HG03060 (cell line): ENCODE results near the gene GPX5.
"Not testable (repeated sequence)": the region's sequence is repeated elsewhere in the genome, so short reads cannot be mapped to it uniquely, and the experiment has no call there.

ENCODE experiments used
- ATAC-seq: cut with Tn5 transposase; IDR thresholded peaks from one replicate; pipeline ENCODE4 v1.9.1; 2021; ENCODE audit warnings: low read depth, moderate number of reproducible peaks; ENCODE audit not compliant: unreplicated experiment

The GPX5 gene

DNA sequence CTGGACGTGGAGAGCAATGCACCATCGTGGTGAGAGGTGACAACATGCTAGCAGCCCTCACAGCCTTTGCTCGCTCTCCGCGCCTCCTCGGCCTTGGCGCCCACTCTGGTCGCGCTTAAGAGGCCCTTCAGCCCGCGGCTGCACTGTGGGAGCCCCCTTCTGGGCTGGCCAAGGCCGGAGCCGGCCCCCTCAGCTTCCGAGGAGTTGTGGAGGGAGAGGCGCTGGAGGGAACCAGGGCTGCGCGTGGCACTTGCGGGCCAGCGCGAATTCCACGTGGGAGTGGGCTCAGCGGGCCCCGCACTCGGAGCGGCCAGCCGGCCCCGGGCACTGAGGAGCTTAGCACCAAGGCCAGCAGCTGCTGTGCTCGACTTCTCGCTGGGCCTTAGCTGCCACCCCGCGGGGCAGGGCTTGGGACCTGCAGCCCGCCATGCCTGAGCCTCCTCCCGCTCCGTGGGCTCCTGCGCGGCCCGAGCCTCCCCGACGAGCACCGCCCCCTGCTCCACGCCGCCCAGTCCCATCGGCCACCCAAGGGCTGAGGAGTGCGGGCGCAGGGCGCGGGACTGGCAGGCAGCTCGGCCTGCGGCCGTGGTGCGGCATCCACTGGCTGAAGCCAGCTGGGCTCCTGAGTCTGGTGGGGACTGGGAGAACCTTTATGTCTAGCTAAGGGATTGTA lies 13.9 kb upstream of the GPX5 start:
- ATAC-seq = no peak

DNA sequence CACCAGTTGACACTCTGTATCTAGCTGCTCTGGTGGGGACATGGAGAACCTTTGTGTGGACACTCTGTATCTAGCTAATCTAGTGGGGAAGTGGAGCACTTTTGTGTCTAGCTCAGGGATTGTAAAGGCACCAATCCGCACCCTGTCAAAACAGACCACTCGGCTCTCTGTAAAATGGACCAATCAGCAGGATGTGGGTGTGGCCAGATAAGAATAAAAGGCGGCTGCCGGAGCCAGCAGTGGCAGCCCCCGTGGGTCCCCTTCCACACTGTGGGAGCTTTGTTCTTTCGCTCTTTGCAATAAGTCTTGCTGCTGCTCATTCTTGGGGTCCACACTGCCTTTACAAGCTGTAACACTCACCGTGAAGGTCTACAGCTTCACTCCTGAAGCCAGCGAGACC lies 13.3 kb upstream of the GPX5 start:
- not testable (repeated sequence) for ATAC-seq

DNA sequence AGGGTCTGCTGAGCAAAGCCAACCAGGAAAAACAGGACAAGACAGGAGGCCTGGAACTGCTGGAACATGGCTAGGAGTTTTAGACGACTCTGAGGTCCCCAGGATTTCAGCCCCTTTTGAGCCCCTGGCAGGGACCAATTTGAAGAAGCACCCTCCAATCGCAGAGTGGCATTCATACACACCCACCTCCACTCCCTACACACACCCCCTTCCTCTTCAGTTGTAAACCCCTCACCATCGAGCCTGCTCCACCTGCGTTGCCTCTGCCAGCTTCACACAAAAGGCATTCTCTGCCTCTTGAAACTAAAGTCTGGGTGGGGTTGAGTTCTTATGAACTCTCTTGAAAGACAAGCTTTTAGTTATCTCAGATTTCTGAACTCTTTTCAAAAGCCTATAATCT lies 10.0 kb upstream of the GPX5 start, which contains the start of gene GPX6:
Gene GPX6, minus strand, starts transcription at position 118 of the 400 bp plus-strand sequence. Its CDS starts 50 bp downstream, at position 68.
- no peak for ATAC-seq

- ATAC-seq = no peak
Measured at GRCh38 chr6:28517964-28518363, 7.7 kb upstream of the GPX5 start.

DNA sequence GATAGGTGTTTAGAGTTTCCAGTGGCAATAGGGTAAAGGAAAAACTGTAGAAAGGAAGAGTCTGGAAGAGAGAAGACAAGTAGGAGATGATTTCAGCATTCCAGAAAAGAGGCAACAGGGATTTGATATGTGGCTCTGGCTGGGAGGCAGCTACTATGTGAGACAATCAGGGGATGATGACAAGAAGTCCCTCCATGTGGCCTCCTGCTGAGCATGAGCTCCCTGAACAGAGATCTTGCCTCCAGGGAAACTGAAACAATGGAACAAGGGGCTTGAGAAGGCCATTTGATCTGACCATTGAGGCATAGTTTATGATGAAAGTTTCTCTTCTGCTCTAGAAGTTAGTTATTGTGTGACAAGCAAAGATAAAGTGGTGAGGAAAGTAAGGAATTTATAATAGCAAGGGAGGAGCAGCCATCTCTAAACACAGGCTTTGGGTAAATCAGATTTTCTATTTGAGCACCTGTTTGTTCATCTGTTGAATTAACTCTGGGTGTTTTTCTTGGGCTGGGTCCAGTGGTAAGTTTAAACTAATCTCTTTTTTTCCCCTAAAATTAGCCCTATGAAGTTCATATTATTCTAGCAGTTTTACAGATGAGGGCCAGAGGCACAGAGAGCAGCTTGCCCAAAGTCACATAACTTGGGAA lies 3.0 kb upstream of the GPX5 start:
- ATAC-seq = no peak

DNA sequence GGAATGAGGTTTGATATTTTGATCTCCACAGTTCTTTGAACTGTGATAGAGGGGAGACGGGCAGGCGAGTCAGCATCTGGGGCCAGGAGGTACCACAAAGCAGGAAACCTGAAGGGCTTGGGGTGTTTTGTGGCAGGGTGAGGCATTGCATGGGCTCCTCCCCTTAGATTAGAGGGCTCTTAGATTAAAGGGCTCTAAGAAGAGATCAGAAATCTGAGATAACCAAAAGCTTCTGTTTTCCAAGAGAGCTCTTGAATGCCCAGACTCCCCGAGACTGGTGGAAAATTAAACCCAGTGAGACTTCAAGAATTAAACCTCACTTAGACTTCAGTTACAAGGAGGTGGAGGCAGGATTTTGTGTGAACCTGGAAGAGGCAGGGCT lies 2.4 kb upstream of the GPX5 start:
- ATAC-seq = no peak

- ATAC-seq = no peak
Measured at GRCh38 chr6:28530777-28531176, 5.1 kb downstream of the GPX5 start.

DNA sequence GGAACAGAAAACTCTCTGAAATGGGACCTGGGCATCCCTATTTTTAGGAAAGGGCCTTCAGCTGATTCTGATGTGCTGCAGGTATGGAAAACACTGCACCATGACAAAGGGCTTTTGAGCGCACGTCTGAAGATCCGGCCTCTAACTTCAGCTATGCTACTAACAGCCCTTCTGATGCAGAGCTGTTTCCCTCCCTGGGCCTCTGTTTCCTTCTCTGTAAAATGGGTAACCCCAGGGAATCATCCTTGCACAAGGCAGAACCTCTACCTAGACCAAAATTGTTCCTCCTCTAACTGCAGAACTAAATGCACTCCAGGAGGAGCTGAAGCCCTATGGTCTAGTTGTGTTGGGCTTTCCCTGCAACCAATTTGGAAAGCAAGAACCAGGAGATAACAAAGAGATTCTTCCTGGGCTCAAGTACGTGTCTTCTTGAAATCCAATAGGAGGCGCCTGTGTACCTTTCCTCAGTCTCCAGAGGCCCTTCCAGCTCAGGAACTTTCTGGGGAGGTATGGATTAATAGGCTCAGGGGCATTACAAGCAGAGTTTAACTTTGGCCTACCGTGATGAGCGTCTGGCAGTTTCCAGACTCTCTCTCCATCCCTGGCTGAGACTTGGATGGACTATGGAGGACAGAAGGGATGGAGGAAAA lies 5.9 kb downstream of the GPX5 start:
- no peak for ATAC-seq

- ATAC-seq = no peak
Measured at GRCh38 chr6:28534306-28534705, 8.6 kb downstream of the GPX5 start.

GRCh38 chr6:28534875-28535274 lies 9.2 kb downstream of the GPX5 start:
- ATAC-seq = no peak

- no peak for ATAC-seq
Measured at GRCh38 chr6:28537065-28537464, 11.4 kb downstream of the GPX5 start.

DNA sequence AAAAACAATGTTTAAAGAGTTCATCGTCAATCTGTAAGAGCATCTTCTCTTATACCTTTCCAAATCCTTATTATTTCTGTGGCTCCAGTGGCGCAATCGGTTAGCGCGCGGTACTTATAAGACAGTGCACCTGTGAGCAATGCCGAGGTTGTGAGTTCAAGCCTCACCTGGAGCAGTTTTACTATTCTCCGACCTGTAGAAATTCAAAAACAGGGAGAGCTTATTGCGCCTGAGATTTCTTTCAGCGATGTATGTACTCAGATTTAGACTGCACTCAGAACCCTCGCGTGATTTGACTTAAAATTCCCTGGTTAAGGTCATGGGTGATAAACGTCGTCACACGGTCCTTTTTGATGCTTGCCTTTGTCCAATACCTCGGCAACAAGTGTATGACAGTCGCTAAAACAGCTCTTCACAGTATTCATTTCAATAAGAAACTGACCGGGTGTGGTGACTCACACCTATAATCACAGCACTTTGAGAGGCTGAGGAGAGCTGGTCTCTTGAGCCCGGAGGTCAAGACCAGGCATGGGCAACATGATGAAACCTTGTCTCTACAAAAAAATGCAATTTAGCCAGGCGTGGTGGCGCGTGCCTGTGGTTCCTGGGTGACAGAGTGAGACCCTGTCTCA lies 11.9 kb downstream of the GPX5 start:
- no peak for ATAC-seq

- no peak for ATAC-seq
Measured at GRCh38 chr6:28541996-28542395, 16.3 kb downstream of the GPX5 start.

GRCh38 chr6:28542440-28543296 lies 17.0 kb downstream of the GPX5 start:
- peak; percentile 33 for ATAC-seq

- ATAC-seq = no peak
Measured at GRCh38 chr6:28543651-28544610, 18.2 kb downstream of the GPX5 start.

- no peak for ATAC-seq
Measured at GRCh38 chr6:28545955-28546354, 20.3 kb downstream of the GPX5 start.

GRCh38 chr6:28547003-28547402 lies 21.3 kb downstream of the GPX5 start:
- ATAC-seq = not testable (repeated sequence)

DNA sequence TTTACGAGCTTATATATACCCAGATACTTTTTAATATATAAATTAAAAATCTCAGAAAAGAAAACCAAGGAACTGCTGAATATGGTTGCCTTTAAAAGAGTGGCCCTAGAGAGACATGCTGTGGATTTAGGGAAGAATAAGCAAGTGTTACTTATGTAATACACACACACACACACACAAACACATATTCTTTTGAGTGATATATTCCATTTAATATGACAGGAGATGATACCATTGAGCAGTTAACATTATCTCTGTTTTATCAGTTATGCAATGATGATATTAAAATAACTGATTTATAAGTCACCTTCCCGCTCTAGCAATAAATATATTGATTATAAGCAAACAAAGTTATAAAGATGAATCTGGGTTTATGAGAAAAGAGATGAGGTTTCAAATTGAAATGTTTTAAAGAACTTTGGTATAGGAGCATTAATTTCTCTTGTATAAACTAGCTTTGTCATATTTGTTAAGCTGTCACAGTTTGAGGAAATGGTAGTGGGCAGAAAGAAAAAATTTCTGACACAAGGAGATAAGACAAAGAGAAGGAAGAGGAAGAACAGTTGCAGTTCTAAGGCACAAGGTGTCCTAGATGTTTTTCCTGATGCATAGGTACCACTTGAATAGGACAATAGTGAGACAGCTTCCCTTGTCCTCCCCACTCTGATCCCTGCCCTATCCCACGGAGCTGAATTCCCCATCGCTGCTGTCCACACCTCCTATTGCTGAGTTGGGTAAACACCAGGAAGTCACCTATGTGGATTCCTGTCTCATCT lies 26.4 kb downstream of the GPX5 start:
- no peak for ATAC-seq
